ENCODE data around the gene IRF2BP1. TPM values are rescaled to one million over a fixed set of nuclear protein-coding genes. Genes with fewer than 3 reads are reported as not detected.

IRF2BP1 gene
- total RNA-seq, 5 donors from 2014 or later (not counting 1 experiment from before 2014, with no cell fraction given) = 22.7 to 42.3 (median 38.0) TPM

- ChIA-PET POLR2A (no interaction called here), CTCF (no interaction called here)
- H3K27me3 ChIP-seq (replicated peaks in 1 of 2; ENCODE audit: control insufficient read depth in 2 of 2, extremely low read depth in 1 of 2, insufficient read depth in 2 of 2, low read length in 1 of 2) = no peaks in the 10 kb centered on the region
- DNase-seq (no peak), ATAC-seq (replicated peaks in 1 of 4) (no peak)
- Mint-ChIP-seq H3K9me3 (no peaks in the 10 kb centered on the region), H3K4me3 (no peak overlapping the region), H3K4me1 (peaks cover 0 to 4% (median 0%) of the 10 kb centered on the region in 3 donors), H3K27ac (no peak overlapping the region), H3K27me3 (no peaks in the 10 kb centered on the region), H3K36me3 (peaks cover 51% of the 10 kb centered on the region)
- H3K9me3 ChIP-seq = no peaks in the 10 kb centered on the region
- H3K27ac ChIP-seq (ENCODE audit: low read length) = no peak overlapping the region
- 89% methylated on average over 3 of the region's 7 CpGs for WGBS (ENCODE audit: insufficient coverage)
- no peaks in the 10 kb centered on the region for H3K4me1 ChIP-seq (ENCODE audit: control insufficient read depth in 1 of 2, extremely low read depth in 1 of 2, insufficient read depth in 2 of 2, low read length in 2 of 2)
- no peak overlapping the region for H3K4me3 ChIP-seq (ENCODE audit: control insufficient read depth in 1 of 2, extremely low read depth in 1 of 2, low read length in 1 of 2)
- peaks cover 9 to 81% of the 10 kb centered on the region in 2 donors for H3K36me3 ChIP-seq (ENCODE audit: control insufficient read depth in 2 of 2, extremely low read depth in 1 of 2, insufficient read depth in 1 of 2, low read length in 1 of 2)
Measured at GRCh38 chr19:45834970-45835369, 51.0 kb downstream of the IRF2BP1 start.

Other genes starting within 250 kb of the IRF2BP1 start
- gene EML2, start 246.7 kb downstream of the IRF2BP1 start, total RNA-seq = 10 to 100 TPM; 63.7 to 90.5 (median 74.1) TPM
- 10 to 100 TPM in 1 of 5 donors, 1 to 10 TPM in 4; 6.9 to 10.8 (median 7.1) TPM for gene GIPR, start 217.9 kb downstream of the IRF2BP1 start, total RNA-seq
- gene SNRPD2, start 194.2 kb downstream of the IRF2BP1 start, total RNA-seq = 100 to 1,000 TPM; 375 to 450 (median 395) TPM
- 10 to 100 TPM in 3 of 5 donors, 1 to 10 TPM in 2; 5.4 to 13.7 (median 10.3) TPM for gene QPCTL, start 193.5 kb downstream of the IRF2BP1 start, total RNA-seq
- 10 to 100 TPM; 27.9 to 48.3 (median 38.0) TPM for gene FBXO46, start 155.2 kb downstream of the IRF2BP1 start, total RNA-seq
- gene MEIOSIN, start 152.7 kb downstream of the IRF2BP1 start, total RNA-seq = not detected
- gene SIX5, start 116.9 kb downstream of the IRF2BP1 start, total RNA-seq = 1 to 10 TPM in 3 of 5 donors, under 1 TPM in 2; 0.89 to 2.1 (median 1.3) TPM
- 10 to 100 TPM; 31.4 to 46.4 (median 36.9) TPM for gene DMPK, start 103.7 kb downstream of the IRF2BP1 start, total RNA-seq
- gene DMWD, start 93.3 kb downstream of the IRF2BP1 start, total RNA-seq = 10 to 100 TPM; 28.4 to 53.3 (median 44.6) TPM
- under 1 TPM; 0.20 to 0.47 (median 0.38) TPM for gene RSPH6A, start 70.8 kb downstream of the IRF2BP1 start, total RNA-seq
- gene SYMPK, start 23.0 kb downstream of the IRF2BP1 start, total RNA-seq = 100 to 1,000 TPM in 1 of 5 donors, 10 to 100 TPM in 4; 89.7 to 102 (median 94.7) TPM
- gene FOXA3, start 21.8 kb downstream of the IRF2BP1 start, total RNA-seq = under 1 TPM in 1 of 5 donors, not detected in 4; 0.16 TPM
- gene MYPOP, start 16.5 kb upstream of the IRF2BP1 start, total RNA-seq = 10 to 100 TPM in 3 of 5 donors, 1 to 10 TPM in 2; 7.3 to 17.5 (median 16.9) TPM
- not detected for gene NANOS2, start 28.6 kb upstream of the IRF2BP1 start, total RNA-seq
- under 1 TPM in 1 of 5 donors, not detected in 4; 0.03 TPM for gene NOVA2, start 87.7 kb upstream of the IRF2BP1 start, total RNA-seq
- 10 to 100 TPM; 18.3 to 42.9 (median 39.4) TPM for gene CCDC61, start 109.3 kb upstream of the IRF2BP1 start, total RNA-seq
- gene PGLYRP1, start 136.9 kb upstream of the IRF2BP1 start, total RNA-seq = not detected
- not detected for gene IGFL4, start 154.9 kb upstream of the IRF2BP1 start, total RNA-seq
- not detected for gene IGFL3, start 238.5 kb upstream of the IRF2BP1 start, total RNA-seq